Anterior cingulate cortex (tissue), 58 donors: ENCODE results near the gene CCL21.
"Not testable (repeated sequence)": the region's sequence is repeated elsewhere in the genome, so short reads cannot be mapped to it uniquely, and the experiment has no call there.

ENCODE experiments used
- DNase-seq, 58 donors: peaks; one replicate each; lab custom pipeline; 2025; lab: John Stamatoyannopoulos, UW

Gene CCL21

GRCh38 chr9:34710023-34710422 lies at the start of gene CCL21:
TSS of gene CCL21 (minus strand) at chr9:34710136. CDS start at chr9:34710066, 70 bp downstream.
- no peak for DNase-seq

- DNase-seq = peak in 30 of 58 donors; percentile 4 to 66 (median 32)
These were observed 49.6 kb upstream of the CCL21 start for GRCh38 chr9:34759432-34760134.

GRCh38 chr9:34750320-34750719 lies 40.4 kb upstream of the CCL21 start:
- DNase-seq = not testable (repeated sequence)

- no peak for DNase-seq
These were observed 36.6 kb upstream of the CCL21 start for GRCh38 chr9:34746526-34746925.

- DNase-seq = no peak
These were observed 34.6 kb upstream of the CCL21 start for GRCh38 chr9:34744295-34745221.

- no peak for DNase-seq
These were observed 32.8 kb upstream of the CCL21 start for GRCh38 chr9:34742710-34743109.

GRCh38 chr9:34741628-34742027 lies 31.7 kb upstream of the CCL21 start:
- DNase-seq = no peak

GRCh38 chr9:34740176-34740575 lies 30.2 kb upstream of the CCL21 start:
- not testable (repeated sequence) for DNase-seq

- DNase-seq = no peak
These were observed 27.8 kb upstream of the CCL21 start for GRCh38 chr9:34737677-34738260.

GRCh38 chr9:34734720-34735119 lies 24.8 kb upstream of the CCL21 start:
- no peak for DNase-seq

GRCh38 chr9:34732886-34733285 lies 22.9 kb upstream of the CCL21 start:
- no peak for DNase-seq

GRCh38 chr9:34732478-34732877 lies 22.5 kb upstream of the CCL21 start:
- DNase-seq = no peak

- DNase-seq = no peak
These were observed 13.2 kb upstream of the CCL21 start for GRCh38 chr9:34723141-34723540.

GRCh38 chr9:34719769-34720025 lies 9.8 kb upstream of the CCL21 start:
- not testable (repeated sequence) for DNase-seq

- no peak for DNase-seq
These were observed 9.3 kb upstream of the CCL21 start for GRCh38 chr9:34719021-34719768.

GRCh38 chr9:34717996-34718614 lies 8.2 kb upstream of the CCL21 start:
- no peak for DNase-seq

- DNase-seq = no peak
These were observed 6.8 kb upstream of the CCL21 start for GRCh38 chr9:34716711-34717110.

- no peak for DNase-seq
These were observed 5.8 kb upstream of the CCL21 start for GRCh38 chr9:34715639-34716215.

- DNase-seq = no peak
These were observed 4.1 kb upstream of the CCL21 start for GRCh38 chr9:34714007-34714406.

- DNase-seq = no peak
These were observed 2.2 kb upstream of the CCL21 start for GRCh38 chr9:34712140-34712539.
